Mesothelial cell of epicardium (in vitro differentiated cells): ENCODE measurements around the gene BTBD7. TPM values are rescaled to one million over a fixed set of nuclear protein-coding genes. Genes with fewer than 3 reads are reported as not detected.

ENCODE experiments used
- DNase-seq, 2 experiments: peaks; one replicate each; pipeline ENCODE4 v3.0.0; 2021; ENCODE audit warnings: low spot score in 2 of 2; ENCODE audit not compliant: unreplicated experiment in 2 of 2
- H3K27ac Mint-ChIP-seq: 2 replicates; pipeline ENCODE4 v1.8.0; 2021; ENCODE audit warnings: mixed read lengths
- H3K27me3 Mint-ChIP-seq: 2 replicates; pipeline ENCODE4 v1.8.0; 2021; ENCODE audit warnings: low read depth, mixed read lengths
- H3K36me3 Mint-ChIP-seq: 2 replicates; pipeline ENCODE4 v1.8.0; 2021; ENCODE audit warnings: mixed read lengths
- H3K4me1 Mint-ChIP-seq: 2 replicates; pipeline ENCODE4 v1.8.0; 2021; ENCODE audit warnings: mixed read lengths
- H3K4me3 Mint-ChIP-seq: 2 replicates; pipeline ENCODE4 v1.8.0; 2021; ENCODE audit warnings: mild to moderate bottlenecking, moderate library complexity, mixed read lengths
- H3K9me3 Mint-ChIP-seq: 2 replicates; pipeline ENCODE4 v1.8.0; 2021; ENCODE audit warnings: mixed read lengths
- CTCF ChIP-seq: fragments of 200-600 bp; sonication (generic); IDR thresholded peaks from one replicate; pipeline ENCODE4 v1.5.0; 2021; ENCODE audit warnings: antibody characterized with exemption; ENCODE audit not compliant: unreplicated experiment
- total RNA-seq: library from RNA; stranded (reverse); gene quantifications from 3 replicates; pipeline ENCODE4 v1.2.1, GENCODE V29; 2021

The BTBD7 gene
- total RNA-seq, 1 donor from 2014 or later = 58.4 TPM

- Mint-ChIP-seq H3K4me3 (peak overlapping the region; percentile 91), H3K9me3 (no peaks in the 10 kb centered on the region), H3K27ac (peak overlapping the region; percentile 97), H3K36me3 (no peaks in the 10 kb centered on the region), H3K4me1 (peaks cover 30% of the 10 kb centered on the region), H3K27me3 (no peaks in the 10 kb centered on the region)
- DNase-seq = no peak
- no peak for TF ChIP-seq CTCF
Measured at GRCh38 chr14:93331728-93332396, 974 bp downstream of the BTBD7 start.

DNA sequence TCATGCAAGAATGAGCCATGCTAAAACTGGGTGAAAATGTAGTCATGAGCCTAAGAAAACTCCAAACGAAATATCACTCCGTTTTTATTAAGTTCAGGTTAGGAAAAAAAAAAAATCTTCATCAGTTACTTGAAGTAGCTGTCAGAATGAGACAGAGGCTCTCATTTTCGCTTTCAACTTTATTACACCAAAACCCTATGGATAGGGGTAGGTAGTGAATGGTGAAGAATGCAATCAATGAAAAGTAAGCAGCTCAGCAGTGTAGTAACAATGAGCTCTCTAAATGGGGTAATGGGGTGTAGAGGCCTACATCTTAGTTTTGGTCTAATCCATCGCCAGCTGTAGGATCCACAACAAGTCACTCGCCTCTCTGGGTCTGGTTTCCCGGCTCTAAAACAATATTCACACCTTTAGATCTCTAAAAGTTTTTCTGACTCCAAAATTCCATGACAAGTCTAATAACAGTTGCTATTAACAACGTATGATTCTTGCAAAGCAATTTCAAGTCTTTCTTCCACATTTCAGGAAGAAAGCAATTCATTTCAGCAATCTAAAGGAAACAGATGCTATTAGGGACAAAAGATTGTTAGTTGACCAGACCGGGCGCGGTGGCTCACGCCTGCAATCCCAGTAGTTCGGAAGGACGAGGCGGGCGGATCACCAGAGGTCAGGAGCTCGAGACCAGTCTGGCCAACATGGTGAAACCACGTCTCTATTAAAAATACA, 1.7 kb downstream of the BTBD7 start:
- Mint-ChIP-seq H3K36me3 (no peaks in the 10 kb centered on the region), H3K9me3 (no peaks in the 10 kb centered on the region), H3K4me3 (peak overlapping the region; percentile 91), H3K4me1 (peaks cover 30% of the 10 kb centered on the region), H3K27me3 (no peaks in the 10 kb centered on the region), H3K27ac (peak overlapping the region; percentile 97)
- TF ChIP-seq CTCF = no peak
- DNase-seq = no peak

DNA sequence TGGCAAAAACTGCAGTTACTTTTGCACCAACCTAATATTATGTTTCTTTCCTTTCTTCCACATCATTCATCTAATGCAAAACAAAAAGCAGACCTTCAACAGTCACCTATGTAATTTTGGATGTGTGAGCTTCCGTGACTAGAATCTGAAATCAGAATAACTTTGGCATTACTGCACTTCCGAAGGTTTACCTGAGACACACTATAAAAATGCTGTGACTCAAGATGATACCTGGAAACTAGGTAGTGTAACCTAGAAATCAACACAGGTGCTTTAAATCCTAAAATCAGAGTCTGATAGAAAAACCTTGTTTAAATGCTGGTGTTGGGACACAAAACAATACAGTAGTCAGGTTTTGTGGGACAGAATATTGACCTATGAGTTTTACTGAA, 2.2 kb downstream of the BTBD7 start:
- no peak for DNase-seq
- no peak for TF ChIP-seq CTCF
- Mint-ChIP-seq H3K4me3 (peak overlapping the region; percentile 91), H3K9me3 (no peaks in the 10 kb centered on the region), H3K27ac (no peak overlapping the region), H3K27me3 (no peaks in the 10 kb centered on the region), H3K36me3 (no peaks in the 10 kb centered on the region), H3K4me1 (peaks cover 30% of the 10 kb centered on the region)

GRCh38 chr14:93329965-93330608, 2.7 kb downstream of the BTBD7 start:
- no peak for DNase-seq
- Mint-ChIP-seq H3K4me3 (no peak overlapping the region), H3K27me3 (no peaks in the 10 kb centered on the region), H3K36me3 (no peaks in the 10 kb centered on the region), H3K4me1 (peaks cover 30% of the 10 kb centered on the region), H3K9me3 (no peaks in the 10 kb centered on the region), H3K27ac (peak overlapping the region; percentile 5)
- no peak for TF ChIP-seq CTCF

- H3K27me3 Mint-ChIP-seq = no peaks in the 10 kb centered on the region
- peaks cover 25% of the 10 kb centered on the region for H3K4me1 Mint-ChIP-seq
- H3K4me3 Mint-ChIP-seq = no peak overlapping the region
- H3K36me3 Mint-ChIP-seq = no peaks in the 10 kb centered on the region
- H3K27ac Mint-ChIP-seq = no peak overlapping the region
- DNase-seq = no peak
- H3K9me3 Mint-ChIP-seq = no peaks in the 10 kb centered on the region
- TF ChIP-seq CTCF = no peak
Measured at GRCh38 chr14:93328546-93328945, 4.3 kb downstream of the BTBD7 start.
